ENCODE measurements around the gene NPBWR2. TPM values are rescaled to one million over a fixed set of nuclear protein-coding genes. Genes with fewer than 3 reads are reported as not detected.

The NPBWR2 gene
- total RNA-seq, 1 experiment from 2014 or later = not detected

- no TSS peak for BruUV-seq (replicated peaks)
- H3K27ac ChIP-seq (ENCODE audit: low read length) = peak overlapping the region; percentile 68; the same call in 1 of the 2 replicates
Observed at GRCh38 chr20:64057628-64058498, 49.5 kb downstream of the NPBWR2 start.

More at GRCh38 chr20:64057628-64058498, 49.5 kb downstream of the NPBWR2 start:
- Histone ChIP-seq H3K4me1 (ENCODE audit: control insufficient read depth, insufficient read depth, low read length) (peaks cover 49% of the 10 kb centered on the region), H3K36me3 (ENCODE audit: control insufficient read depth, insufficient read depth, low read length) (no peaks in the 10 kb centered on the region), H3K4me3 (ENCODE audit: low read depth in 2 of 2, low read length in 2 of 2) (no peak overlapping the region), H3K9me3 (ENCODE audit: control insufficient read depth, insufficient read depth, low read depth, low read length) (no peaks in the 10 kb centered on the region), H3K27me3 (ENCODE audit: control insufficient read depth, insufficient read depth, low read length) (no peaks in the 10 kb centered on the region)
- ATAC-seq (peak; percentile 79), DNase-seq (ENCODE audit: low read depth, low spot score) (no peak)
- POLR2A ChIA-PET = interaction anchor here (0.5 kb wide), 1 partner anchor 111 kb away, joined by 3 read pairs; no protein-coding TSS in a partner anchor
- TF ChIP-seq CTCF (IDR thresholded peaks at IDR 0.05) (peak; percentile 96), REST (IDR thresholded peaks at IDR 0.05; ENCODE audit: insufficient read depth in 1 of 2, low read depth in 2 of 2, low read length in 1 of 2) (no peak)
- in situ Hi-C loops (cut with HindIII; ENCODE audit: low pct_unique_long_range_greater_than_20kb, low sequenced_read_pairs) = no loop called here
- CTCF ChIA-PET = interaction anchor here (2.3 kb wide), 1 partner anchor 19 kb away, joined by 14 read pairs; no protein-coding TSS in a partner anchor
- intact Hi-C loops (cut with micrococcal nuclease; ENCODE audit: unreplicated experiment) = no loop called here
